HUES64 (cell line): ENCODE results near the gene OPCML.
A peak's percentile ranks its signal among the peaks of the same experiment; 100 is the strongest.

Source experiments
- H3K27ac ChIP-seq: 2 replicates; pipeline ENCODE4 v1.7.0; 2013; ENCODE audit warnings: low read depth, low read length, inconsistent platforms
- H3K27me3 ChIP-seq: 2 replicates; pipeline ENCODE4 v1.6.1; 2013; ENCODE audit warnings: mild to moderate bottlenecking, low read length; ENCODE audit not compliant: insufficient read depth
- H3K36me3 ChIP-seq: 2 replicates; pipeline ENCODE4 v1.6.1; 2013; ENCODE audit warnings: mild to moderate bottlenecking, low read length; ENCODE audit not compliant: insufficient read depth
- H3K4me1 ChIP-seq: 2 replicates; pipeline ENCODE4 v1.6.1; 2013; ENCODE audit warnings: mild to moderate bottlenecking, low read length, moderate library complexity; ENCODE audit not compliant: insufficient read depth
- H3K4me3 ChIP-seq: 2 replicates; pipeline ENCODE4 v1.5.1; 2013; ENCODE audit warnings: mild to moderate bottlenecking, low read length, moderate library complexity
- H3K9ac ChIP-seq: 2 replicates; pipeline ENCODE4 v1.6.1; 2013; ENCODE audit warnings: mild to moderate bottlenecking, low read depth, low read length
- H3K9me3 ChIP-seq: 2 replicates; pipeline ENCODE4 v1.6.1; 2013; ENCODE audit warnings: low read depth, low read length; ENCODE audit not compliant: insufficient read depth
- WGBS: fragments of 150-250, 120-280 bp; methylation state at CpG from one replicate; pipeline ENCODE4 v1.1.7; 2013; ENCODE audit warnings: missing lambda C conversion rate; 5-methylcytosine and 5-hydroxymethylcytosine counted together

Gene OPCML

DNA sequence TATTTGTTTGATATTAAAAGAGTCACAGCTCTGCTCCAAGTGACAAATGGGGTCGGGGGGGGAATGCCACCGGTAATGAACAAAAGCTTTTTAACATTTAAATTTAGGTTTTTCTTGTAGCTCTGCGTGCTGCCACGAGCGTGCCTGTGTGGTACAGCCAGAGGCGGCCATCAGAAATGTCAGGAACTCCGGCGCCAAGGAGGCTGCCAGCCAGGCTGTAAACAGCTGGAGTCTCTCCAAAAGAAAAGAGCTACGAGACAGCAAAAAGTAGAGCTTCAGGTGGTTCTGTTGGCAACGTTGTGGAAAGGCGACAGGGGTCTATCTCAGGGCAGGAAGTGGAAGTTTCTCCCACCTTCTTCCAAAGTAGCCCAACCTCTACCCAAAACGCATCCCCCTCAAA lies 532.8 kb downstream of the OPCML start:
- H3K9ac ChIP-seq = no peak overlapping the region
- WGBS = 29% methylated on average over 11 of the region's 12 CpGs
- H3K4me1 ChIP-seq = peaks cover 12% of the 10 kb centered on the region
- H3K4me3 ChIP-seq = no peak overlapping the region
- no peaks in the 10 kb centered on the region for H3K36me3 ChIP-seq
- H3K27ac ChIP-seq = peak overlapping the region; percentile 63; the same call in 1 of the 2 replicates
- H3K9me3 ChIP-seq = no peaks in the 10 kb centered on the region
- peaks cover 31% of the 10 kb centered on the region for H3K27me3 ChIP-seq

- peak overlapping the region; percentile 56; the same call in 1 of the 2 replicates for H3K27ac ChIP-seq
- no peaks in the 10 kb centered on the region for H3K36me3 ChIP-seq
- peaks cover 35% of the 10 kb centered on the region for H3K27me3 ChIP-seq
- H3K4me1 ChIP-seq = peaks cover 12% of the 10 kb centered on the region
- no peak overlapping the region for H3K9ac ChIP-seq
- 23% methylated on average over 5 of the region's 5 CpGs for WGBS
- H3K4me3 ChIP-seq = no peak overlapping the region
- no peaks in the 10 kb centered on the region for H3K9me3 ChIP-seq
Measured at GRCh38 chr11:132999031-132999430, 533.3 kb downstream of the OPCML start.

DNA sequence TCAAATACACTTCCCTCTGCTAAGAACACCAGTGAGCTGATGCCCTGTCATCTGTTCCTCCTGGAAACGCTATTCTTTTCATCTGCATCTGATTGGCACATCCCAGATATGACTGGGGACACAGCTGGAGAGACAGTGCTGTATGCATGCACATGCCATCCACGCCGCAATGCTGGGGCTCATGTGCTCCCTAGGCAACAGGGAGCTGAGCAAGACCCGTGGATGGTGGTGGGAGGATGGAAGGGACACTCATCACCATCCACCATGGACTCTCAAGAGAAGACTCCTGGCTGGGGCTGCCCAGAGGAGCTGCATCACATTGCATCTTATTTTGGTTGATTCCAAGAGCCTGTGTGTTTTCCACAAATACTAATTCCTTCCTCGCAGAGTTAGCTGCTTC lies 534.9 kb downstream of the OPCML start:
- 95% methylated on average over 4 of the region's 5 CpGs for WGBS
- no peak overlapping the region for H3K9ac ChIP-seq
- H3K4me1 ChIP-seq = peaks cover 16% of the 10 kb centered on the region

DNA sequence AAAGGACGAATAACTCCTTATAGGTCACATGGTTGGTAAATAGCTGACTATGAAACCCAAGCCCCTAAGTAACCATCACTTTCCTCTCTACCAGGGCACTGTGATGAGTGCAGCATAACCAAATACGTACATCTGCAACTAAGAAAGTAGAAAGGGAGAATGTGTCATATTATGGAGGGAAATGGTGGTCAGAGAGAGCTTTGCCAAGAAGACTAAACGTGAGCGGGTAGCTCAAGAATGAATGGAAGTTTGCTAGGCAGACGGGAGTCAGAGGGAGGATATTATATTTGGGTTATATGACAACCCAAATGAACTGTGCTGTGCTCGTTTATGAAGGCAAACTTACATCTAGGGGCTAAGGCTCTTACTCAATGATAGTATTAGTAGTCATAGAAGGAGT lies 537.3 kb downstream of the OPCML start:
- Histone ChIP-seq H3K9me3 (no peaks in the 10 kb centered on the region), H3K27me3 (peaks cover 58% of the 10 kb centered on the region), H3K4me3 (no peak overlapping the region), H3K9ac (no peak overlapping the region), H3K4me1 (peaks cover 16% of the 10 kb centered on the region), H3K27ac (no peak overlapping the region), H3K36me3 (no peaks in the 10 kb centered on the region)
- 90% methylated on average over 5 of the region's 6 CpGs for WGBS

More for the DNA sequence above, 534.9 kb downstream of the OPCML start:
- Histone ChIP-seq H3K9me3 (no peaks in the 10 kb centered on the region), H3K27me3 (peaks cover 52% of the 10 kb centered on the region), H3K4me3 (no peak overlapping the region), H3K36me3 (no peaks in the 10 kb centered on the region), H3K27ac (no peak overlapping the region)

DNA sequence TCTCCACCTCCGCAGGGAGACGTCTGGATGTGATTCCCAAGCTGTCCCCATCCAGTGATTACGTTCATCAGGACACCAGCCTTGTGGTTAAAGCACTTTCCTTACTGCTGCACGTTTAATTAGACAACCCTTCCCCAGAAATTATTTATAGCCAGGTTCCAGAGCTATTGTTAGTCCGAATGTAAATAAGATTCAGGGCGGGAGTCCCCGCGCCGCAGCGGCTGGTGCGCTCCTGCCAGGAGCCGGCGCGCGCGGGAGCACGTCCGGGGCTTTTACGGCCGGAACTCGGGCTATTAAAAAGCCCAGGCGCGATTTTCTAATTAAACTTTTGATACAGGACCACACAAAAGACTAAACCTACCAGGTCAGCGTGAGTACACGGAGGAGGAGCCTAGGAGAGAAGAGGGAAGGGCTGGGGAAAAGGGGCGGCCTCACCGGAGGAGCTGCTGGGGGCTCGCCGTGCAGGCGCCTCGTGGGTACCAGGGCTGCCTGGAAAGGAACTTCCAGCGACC lies 538.3 kb downstream of the OPCML start:
- Histone ChIP-seq H3K27ac (no peak overlapping the region), H3K4me3 (peak overlapping the region; percentile 51), H3K36me3 (no peaks in the 10 kb centered on the region), H3K9me3 (no peaks in the 10 kb centered on the region), H3K4me1 (peaks cover 6% of the 10 kb centered on the region), H3K27me3 (peaks cover 58% of the 10 kb centered on the region), H3K9ac (no peak overlapping the region)
- 3% methylated on average over 32 of the region's 32 CpGs for WGBS

GRCh38 chr11:132992838-132993631 lies 539.3 kb downstream of the OPCML start:
- Histone ChIP-seq H3K27me3 (peaks cover 56% of the 10 kb centered on the region), H3K36me3 (no peaks in the 10 kb centered on the region), H3K9me3 (no peaks in the 10 kb centered on the region), H3K4me3 (no peak overlapping the region), H3K4me1 (peaks cover 3% of the 10 kb centered on the region), H3K9ac (no peak overlapping the region), H3K27ac (no peak overlapping the region)
- WGBS = 69% methylated on average over 15 of the region's 15 CpGs

GRCh38 chr11:132988411-132988810 lies 543.9 kb downstream of the OPCML start:
- Histone ChIP-seq H3K4me1 (peaks cover 3% of the 10 kb centered on the region), H3K9me3 (no peaks in the 10 kb centered on the region), H3K27ac (no peak overlapping the region), H3K4me3 (no peak overlapping the region), H3K36me3 (no peaks in the 10 kb centered on the region), H3K9ac (no peak overlapping the region), H3K27me3 (peaks cover 22% of the 10 kb centered on the region)
- 98% methylated on average over 4 of the region's 5 CpGs for WGBS

DNA sequence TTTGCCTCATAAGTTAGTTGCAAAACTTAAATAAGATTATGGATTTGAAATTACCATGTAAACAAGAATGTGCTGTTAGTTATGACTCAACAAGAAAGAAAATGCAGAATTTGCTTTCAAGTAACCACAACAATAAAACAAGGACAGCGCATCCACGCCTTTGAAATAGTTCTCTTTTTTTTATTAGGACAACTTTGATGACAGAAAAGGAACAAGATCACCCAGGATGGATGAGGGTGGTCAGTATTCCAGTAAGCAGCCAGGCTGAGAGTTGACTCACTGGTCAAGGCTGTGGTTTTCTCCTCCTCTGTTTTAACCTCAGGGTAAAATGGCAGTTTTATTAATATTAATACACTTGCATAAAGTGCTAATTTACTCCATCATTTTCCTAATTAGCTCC lies 544.4 kb downstream of the OPCML start:
- Histone ChIP-seq H3K27me3 (peaks cover 18% of the 10 kb centered on the region), H3K27ac (no peak overlapping the region), H3K4me1 (peaks cover 7% of the 10 kb centered on the region), H3K9ac (no peak overlapping the region), H3K4me3 (no peak overlapping the region), H3K9me3 (no peaks in the 10 kb centered on the region), H3K36me3 (no peaks in the 10 kb centered on the region)
- 90% methylated on average over 2 of the region's 2 CpGs for WGBS

GRCh38 chr11:132983641-132983978 lies 548.7 kb downstream of the OPCML start:
- no peaks in the 10 kb centered on the region for H3K36me3 ChIP-seq
- H3K27ac ChIP-seq = no peak overlapping the region
- no peak overlapping the region for H3K4me3 ChIP-seq
- H3K27me3 ChIP-seq = peaks cover 6% of the 10 kb centered on the region; the same call in 1 of the 2 replicates
- no peak overlapping the region for H3K9ac ChIP-seq
- H3K9me3 ChIP-seq = no peaks in the 10 kb centered on the region
- peaks cover 13% of the 10 kb centered on the region for H3K4me1 ChIP-seq
- WGBS = 89% methylated on average over 1 of the region's 1 CpG

DNA sequence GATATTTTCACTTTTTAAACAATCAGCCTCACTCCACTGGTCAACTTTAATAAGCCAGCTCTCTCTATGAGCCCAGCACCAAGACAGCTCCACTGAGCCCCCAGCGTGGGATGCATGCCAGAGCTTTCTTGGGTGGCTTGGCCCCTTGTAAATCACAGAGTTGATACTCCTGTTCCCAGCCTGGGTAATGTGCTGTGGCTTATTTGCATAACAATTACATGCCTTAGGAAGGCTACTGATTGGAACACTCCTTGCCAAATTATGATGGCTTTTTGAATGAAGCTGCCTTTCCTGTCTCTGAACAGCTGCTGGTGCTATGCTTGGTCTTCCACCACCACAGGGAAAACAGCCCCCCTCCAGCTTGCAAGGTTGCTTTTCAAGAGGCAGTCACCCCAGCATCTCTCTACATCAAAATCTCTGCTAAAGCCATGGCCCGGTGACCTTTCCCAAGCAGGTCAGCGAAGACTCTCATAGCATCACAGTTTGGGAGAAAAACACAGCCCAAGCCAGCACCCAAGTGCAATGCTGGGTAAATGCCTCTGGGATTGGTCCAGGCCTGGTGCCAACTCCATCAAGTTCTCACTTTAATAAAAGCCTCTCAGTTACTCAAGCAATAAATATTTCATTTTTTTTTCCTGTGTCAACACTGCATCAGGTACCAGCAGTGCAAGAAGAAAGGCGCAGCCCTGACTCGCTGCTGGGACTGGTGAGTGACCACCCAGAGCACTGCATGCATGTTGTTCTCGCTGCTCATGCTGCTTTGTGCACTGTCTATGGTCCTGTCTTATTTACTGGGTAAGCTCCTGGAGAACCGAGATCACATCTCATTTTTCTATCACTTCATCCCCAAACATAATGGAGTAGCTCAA lies 549.3 kb downstream of the OPCML start:
- Histone ChIP-seq H3K36me3 (no peaks in the 10 kb centered on the region), H3K4me1 (peaks cover 13% of the 10 kb centered on the region), H3K27ac (no peak overlapping the region), H3K27me3 (peaks cover 6% of the 10 kb centered on the region; the same call in 1 of the 2 replicates), H3K9me3 (no peaks in the 10 kb centered on the region), H3K9ac (no peak overlapping the region), H3K4me3 (no peak overlapping the region)
- 81% methylated on average over 7 of the region's 7 CpGs for WGBS
